Right hindlimb (tissue), 1 donor: ENCODE results near the gene DHRS7C.

Source experiments
- DNase-seq: peaks from one replicate; pipeline ENCODE4 v3.0.0-alpha.2; 2018

Gene DHRS7C

DNA sequence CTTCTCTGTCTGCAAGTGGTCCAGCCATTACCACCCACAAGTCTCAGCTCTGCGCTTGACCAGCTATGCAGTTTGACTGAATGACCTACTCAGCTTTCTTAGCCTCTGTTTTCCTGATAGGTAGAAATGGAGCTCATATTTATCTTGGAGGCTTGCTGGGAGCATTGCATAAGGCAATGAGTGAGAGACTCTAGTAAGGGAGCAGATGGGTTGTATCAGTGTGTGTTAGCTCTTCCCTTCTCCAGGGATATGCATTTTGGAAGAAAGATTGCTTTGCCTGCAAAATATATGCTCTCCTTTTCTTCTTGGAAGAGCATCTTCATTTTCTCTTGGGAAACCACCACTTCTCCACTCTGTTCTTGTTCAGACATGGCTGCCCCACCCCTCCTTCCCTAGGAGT is 26.1 kb downstream of the DHRS7C start:
- no peak for DNase-seq

DNA sequence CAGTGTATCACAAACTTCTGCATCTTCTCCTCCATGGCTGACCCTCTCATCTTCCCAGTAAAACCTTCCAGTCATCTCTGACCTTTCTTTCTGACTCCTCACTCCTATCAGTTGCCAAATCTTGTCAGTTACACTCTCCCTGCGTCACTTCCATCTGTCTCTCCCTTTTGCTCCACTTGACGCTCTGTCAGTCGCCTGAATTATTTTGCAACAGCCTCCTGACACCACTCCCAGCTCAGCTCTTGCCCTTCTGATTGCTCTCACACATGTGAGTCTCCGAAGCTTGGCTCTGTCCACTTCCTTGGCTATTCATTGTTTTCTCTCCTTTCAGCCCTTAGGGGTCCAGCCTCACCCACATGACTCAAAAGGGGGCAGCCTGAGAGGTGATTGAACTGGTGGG is 27.7 kb downstream of the DHRS7C start:
- no peak for DNase-seq

DNA sequence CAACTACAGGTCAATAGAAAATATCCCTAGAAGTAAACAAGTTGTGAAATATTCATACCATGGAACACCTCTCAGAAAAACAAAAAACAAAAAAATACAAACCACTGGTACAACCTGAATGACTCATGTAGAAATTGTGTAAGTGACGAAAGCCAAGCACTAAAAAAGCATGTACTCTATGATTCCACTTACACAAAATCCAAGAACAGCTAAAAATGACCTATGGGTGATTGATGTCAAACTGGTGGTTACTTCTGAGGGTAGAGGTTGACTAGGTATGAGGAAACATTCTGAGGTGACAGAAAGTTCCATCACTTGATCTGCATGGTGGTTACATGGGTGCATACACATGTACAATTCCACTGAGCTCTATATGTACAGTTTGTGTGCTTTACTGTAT is 31.1 kb downstream of the DHRS7C start:
- no peak for DNase-seq

GRCh38 chr17:9755083-9755482 is 36.3 kb downstream of the DHRS7C start:
- DNase-seq, result no peak

DNA sequence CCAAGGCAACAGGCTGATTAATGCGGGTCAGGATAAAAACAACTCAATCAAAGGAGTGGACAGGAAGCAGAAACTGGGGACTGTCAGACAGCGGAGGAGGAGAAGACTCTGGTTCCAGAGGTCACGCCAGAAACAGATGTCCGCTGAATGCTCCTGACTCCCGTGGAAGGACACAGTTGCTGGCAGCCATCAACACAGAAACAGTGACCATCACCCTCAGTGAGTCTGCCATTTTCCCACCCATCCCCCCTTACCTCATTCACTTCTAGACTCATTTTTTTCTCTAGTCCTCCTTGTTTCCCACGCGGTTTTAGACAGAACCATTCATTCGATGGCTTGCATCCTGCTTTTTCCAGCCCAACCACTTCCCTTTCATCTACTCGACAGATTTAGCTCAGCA is 40.9 kb downstream of the DHRS7C start:
- no peak for DNase-seq

DNA sequence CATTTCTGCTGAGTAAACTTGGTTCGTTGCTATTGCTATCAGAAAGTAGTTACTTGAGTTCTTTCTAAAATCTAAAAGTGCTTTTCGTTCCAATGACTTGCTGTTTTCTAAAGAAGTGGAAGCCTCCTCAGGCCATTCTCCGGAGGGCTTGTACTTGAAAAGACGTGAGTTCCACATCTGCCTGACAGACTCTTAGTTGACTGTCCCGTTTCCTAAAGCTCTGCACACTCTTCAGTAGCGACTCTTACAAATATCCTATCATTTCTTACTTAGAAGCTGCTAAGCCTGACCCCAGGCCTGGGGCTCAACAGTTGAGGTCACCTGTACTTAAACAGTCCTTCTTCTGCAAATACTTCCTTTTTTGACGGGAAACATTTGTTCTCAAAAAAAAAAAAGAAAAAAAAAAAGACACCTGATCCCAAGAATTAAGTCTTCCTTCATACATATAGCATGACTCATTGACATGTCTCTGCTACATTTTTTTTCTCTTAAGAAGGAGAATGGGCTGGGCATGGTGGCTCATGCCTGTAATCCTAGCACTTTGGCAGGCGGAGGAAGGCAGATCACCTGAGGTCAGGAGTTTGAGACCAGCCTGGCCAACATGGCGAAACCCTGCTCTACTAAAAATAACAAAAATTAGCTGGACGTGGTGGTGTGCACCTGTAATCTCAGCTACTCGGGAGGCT is 61.5 kb downstream of the DHRS7C start:
- no peak for DNase-seq

GRCh38 chr17:9729034-9729650 is 62.2 kb downstream of the DHRS7C start:
- DNase-seq, result no peak

GRCh38 chr17:9728564-9728963 is 62.8 kb downstream of the DHRS7C start:
- no peak for DNase-seq

DNA sequence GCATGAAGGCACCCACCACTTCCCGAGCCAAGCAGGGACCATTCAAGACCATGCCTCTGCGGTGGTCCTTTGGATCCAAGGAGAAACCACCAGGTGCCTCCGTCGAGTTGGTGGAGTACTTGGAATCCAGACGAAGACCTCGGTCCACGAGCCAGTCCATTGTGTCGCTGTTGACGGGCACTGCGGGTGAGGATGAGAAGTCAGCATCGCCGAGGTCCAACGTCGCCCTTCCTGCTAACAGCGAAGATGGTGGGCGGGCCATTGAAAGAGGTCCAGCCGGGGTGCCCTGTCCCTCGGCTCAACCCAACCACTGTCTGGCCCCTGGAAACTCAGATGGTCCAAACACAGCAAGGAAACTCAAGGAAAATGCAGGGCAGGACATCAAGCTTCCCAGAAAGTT is 63.4 kb downstream of the DHRS7C start:
- no peak for DNase-seq

DNA sequence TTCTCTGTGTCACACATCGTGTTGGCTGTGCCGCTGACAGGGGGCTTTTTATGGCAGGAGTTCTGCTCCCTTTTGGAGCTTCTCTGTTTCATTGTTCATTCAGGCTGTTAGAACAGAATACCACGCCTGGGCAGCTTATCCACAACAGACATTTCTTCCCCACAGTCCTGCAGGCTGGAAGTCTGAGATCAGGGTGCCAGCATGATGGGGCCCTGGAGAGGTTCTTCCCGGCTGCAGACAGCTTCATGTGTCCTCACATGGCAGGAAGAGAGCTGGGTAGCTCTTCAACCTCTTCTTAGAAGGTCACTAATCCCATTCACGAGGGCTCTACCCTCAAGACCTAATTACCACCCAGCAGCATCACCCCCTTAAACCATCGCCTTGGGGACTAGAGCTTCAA is 65.1 kb downstream of the DHRS7C start:
- DNase-seq, result no peak

GRCh38 chr17:9725575-9725974 is 65.8 kb downstream of the DHRS7C start:
- DNase-seq, result peak; percentile 37
